ENCODE measurements around the gene ATP1A2. TPM values are rescaled to one million over a fixed set of nuclear protein-coding genes. Genes with fewer than 3 reads are reported as not detected.

ATP1A2 gene
- total RNA-seq, 1 donor from 2014 or later: 0.04 TPM

GRCh38 chr1:160144921-160145320 is 29.4 kb downstream of the ATP1A2 start:
- DNase-seq (ENCODE audit: low read depth): no peak

GRCh38 chr1:160146107-160146506 is 30.5 kb downstream of the ATP1A2 start:
- no peak for DNase-seq (ENCODE audit: low read depth)
- no peaks in the 10 kb centered on the region for H3K36me3 ChIP-seq (ENCODE audit: control insufficient read depth, insufficient read depth, low read length)
- no peak for TF ChIP-seq CTCF (IDR thresholded peaks at IDR 0.05; ENCODE audit: insufficient read depth, low read length, poor library complexity, severe bottlenecking)
- H3K27me3 ChIP-seq (ENCODE audit: control insufficient read depth, insufficient read depth, low read length): no peaks in the 10 kb centered on the region
- H3K4me3 ChIP-seq (ENCODE audit: low read depth, low read length): no peak overlapping the region

More at GRCh38 chr1:160144921-160145320, 29.4 kb downstream of the ATP1A2 start:
- H3K36me3 ChIP-seq (ENCODE audit: control insufficient read depth, insufficient read depth, low read length): no peaks in the 10 kb centered on the region
- H3K4me3 ChIP-seq (ENCODE audit: low read depth, low read length): no peak overlapping the region
- H3K27me3 ChIP-seq (ENCODE audit: control insufficient read depth, insufficient read depth, low read length): no peaks in the 10 kb centered on the region
- TF ChIP-seq CTCF (IDR thresholded peaks at IDR 0.05; ENCODE audit: insufficient read depth, low read length, poor library complexity, severe bottlenecking): no peak

GRCh38 chr1:160148121-160148520 is 32.6 kb downstream of the ATP1A2 start:
- H3K4me3 ChIP-seq (ENCODE audit: low read depth, low read length): no peak overlapping the region
- no peaks in the 10 kb centered on the region for H3K27me3 ChIP-seq (ENCODE audit: control insufficient read depth, insufficient read depth, low read length)
- no peak for DNase-seq (ENCODE audit: low read depth)
- TF ChIP-seq CTCF (IDR thresholded peaks at IDR 0.05; ENCODE audit: insufficient read depth, low read length, poor library complexity, severe bottlenecking): no peak
- H3K36me3 ChIP-seq (ENCODE audit: control insufficient read depth, insufficient read depth, low read length): no peaks in the 10 kb centered on the region

- Histone ChIP-seq H3K36me3 (ENCODE audit: control insufficient read depth, insufficient read depth, low read length) (no peaks in the 10 kb centered on the region), H3K27me3 (ENCODE audit: control insufficient read depth, insufficient read depth, low read length) (no peaks in the 10 kb centered on the region), H3K4me3 (ENCODE audit: low read depth, low read length) (no peak overlapping the region)
- TF ChIP-seq CTCF (IDR thresholded peaks at IDR 0.05; ENCODE audit: insufficient read depth, low read length, poor library complexity, severe bottlenecking): no peak
- no peak for DNase-seq (ENCODE audit: low read depth)
These were observed 33.7 kb downstream of the ATP1A2 start for GRCh38 chr1:160149233-160149632.

- Histone ChIP-seq H3K27me3 (ENCODE audit: control insufficient read depth, insufficient read depth, low read length) (no peaks in the 10 kb centered on the region), H3K4me3 (ENCODE audit: low read depth, low read length) (no peak overlapping the region), H3K36me3 (ENCODE audit: control insufficient read depth, insufficient read depth, low read length) (no peaks in the 10 kb centered on the region)
- TF ChIP-seq CTCF (IDR thresholded peaks at IDR 0.05; ENCODE audit: insufficient read depth, low read length, poor library complexity, severe bottlenecking): no peak
- DNase-seq (ENCODE audit: low read depth): no peak
These were observed 34.2 kb downstream of the ATP1A2 start for GRCh38 chr1:160149716-160150115.

- H3K27me3 ChIP-seq (ENCODE audit: control insufficient read depth, insufficient read depth, low read length): no peaks in the 10 kb centered on the region
- no peak for DNase-seq (ENCODE audit: low read depth)
- no peaks in the 10 kb centered on the region for H3K36me3 ChIP-seq (ENCODE audit: control insufficient read depth, insufficient read depth, low read length)
- no peak for TF ChIP-seq CTCF (IDR thresholded peaks at IDR 0.05; ENCODE audit: insufficient read depth, low read length, poor library complexity, severe bottlenecking)
- no peak within 1 kb of the TSS for H3K4me3 ChIP-seq (ENCODE audit: low read depth, low read length)
These were observed 35.7 kb downstream of the ATP1A2 start, which contains the start of gene ATP1A4 for GRCh38 chr1:160151303-160151702. ATP1A4 (plus strand) TSS chr1:160151603; CDS start chr1:160152041, 438 bp downstream.

All from kidney epithelial cell (primary cell).